Cardiac fibroblast (primary cell): Measurements from ENCODE around the gene PTP4A1.
A peak's percentile ranks its signal among the peaks of the same experiment; 100 is the strongest.
"Not testable (repeated sequence)": the region's sequence is repeated elsewhere in the genome, so short reads cannot be mapped to it uniquely, and the experiment has no call there.

Source experiments
- DNase-seq, 2 donors: peaks; one replicate each; pipeline versions ENCODE4 v3.0.0 to v3.0.0-alpha.2; 2010; ENCODE audit warnings: low read depth in 2 of 2
- H3K4me3 ChIP-seq, 2 donors: replicated peaks in 1 of 2; 1 replicate in 1 of 2; 2 replicates in 1 of 2; pipeline ENCODE4 v1.5.1; 2011; ENCODE audit warnings: low read depth in 2 of 2, low read length in 2 of 2, mild to moderate bottlenecking in 2 of 2, moderate library complexity in 1 of 2
- CTCF ChIP-seq: IDR thresholded peaks from one replicate; pipeline ENCODE4 v1.5.1; 2011; ENCODE audit warnings: low read depth, mild to moderate bottlenecking, low read length, inconsistent platforms

PTP4A1 gene

GRCh38 chr6:63572044-63572746, at the start of gene PTP4A1, which contains the start of gene LOC128125822:
Gene PTP4A1 (plus strand): TSS chr6:63572480. CDS start chr6:63576881, 4,401 bp downstream.
Gene LOC128125822 (plus strand): TSS chr6:63572480.
- peak; percentile 97 to 99 for DNase-seq
- peak within 1 kb of the TSS; percentile 89 to 96 for H3K4me3 ChIP-seq
- TF ChIP-seq CTCF, result no peak

- H3K4me3 ChIP-seq, DNase-seq: not testable (repeated sequence)
Measured at GRCh38 chr6:63522911-63523287, 49.4 kb upstream of the PTP4A1 start.

GRCh38 chr6:63523630-63524029, 48.6 kb upstream of the PTP4A1 start:
- no peak for DNase-seq
- no peak overlapping the region for H3K4me3 ChIP-seq
- no peak for TF ChIP-seq CTCF

- no peak for DNase-seq
- no peak for TF ChIP-seq CTCF
- H3K4me3 ChIP-seq, result no peak overlapping the region
Measured at GRCh38 chr6:63525186-63525878, 46.9 kb upstream of the PTP4A1 start.

- H3K4me3 ChIP-seq, result no peak overlapping the region
- TF ChIP-seq CTCF, result no peak
- DNase-seq, result no peak
Measured at GRCh38 chr6:63526931-63527330, 45.3 kb upstream of the PTP4A1 start.

GRCh38 chr6:63527658-63528514, 44.4 kb upstream of the PTP4A1 start:
- no peak for TF ChIP-seq CTCF
- H3K4me3 ChIP-seq, result no peak overlapping the region
- peak; percentile 94 to 98 for DNase-seq

GRCh38 chr6:63529498-63529897, 42.8 kb upstream of the PTP4A1 start:
- no peak overlapping the region for H3K4me3 ChIP-seq
- no peak for TF ChIP-seq CTCF
- DNase-seq, result no peak
